Measurements from ENCODE around the gene CDK17. TPM values are rescaled to one million over a fixed set of nuclear protein-coding genes. Genes with fewer than 3 reads are reported as not detected.
A peak's percentile ranks its signal among the peaks of the same experiment; 100 is the strongest.

CDK17 gene
- total RNA-seq, 2 experiments from 2014 or later = 51.7 to 60.6 TPM

GRCh38 chr12:96274331-96274730 lies 125.9 kb downstream of the CDK17 start:
- Mint-ChIP-seq H3K4me1 (peaks cover 8% of the 10 kb centered on the region), H3K9me3 (no peaks in the 10 kb centered on the region), H3K4me3 (no peak overlapping the region), H3K27me3 (no peaks in the 10 kb centered on the region), H3K27ac (no peak overlapping the region), H3K36me3 (peaks cover 52% of the 10 kb centered on the region)
- DNase-seq (no peak), ATAC-seq (ENCODE audit: low read depth) (no peak)
- POLR2A ChIA-PET = no interaction called here

- POLR2A ChIA-PET = no interaction called here
- Mint-ChIP-seq H3K4me1 (peaks cover 7% of the 10 kb centered on the region), H3K9me3 (no peaks in the 10 kb centered on the region), H3K4me3 (no peak overlapping the region), H3K36me3 (peaks cover 46% of the 10 kb centered on the region), H3K27ac (no peak overlapping the region), H3K27me3 (no peaks in the 10 kb centered on the region)
- DNase-seq (no peak), ATAC-seq (ENCODE audit: low read depth) (no peak)
Observed at GRCh38 chr12:96271469-96272199, 128.6 kb downstream of the CDK17 start.

- Mint-ChIP-seq H3K4me1 (no peaks in the 10 kb centered on the region), H3K27ac (no peak overlapping the region), H3K27me3 (no peaks in the 10 kb centered on the region), H3K36me3 (peaks cover 26% of the 10 kb centered on the region), H3K4me3 (no peak overlapping the region), H3K9me3 (no peaks in the 10 kb centered on the region)
- ATAC-seq (ENCODE audit: low read depth) = no peak
- POLR2A ChIA-PET = no interaction called here
- no peak for DNase-seq
Observed at GRCh38 chr12:96266238-96266637, 134.0 kb downstream of the CDK17 start.

GRCh38 chr12:96265836-96266235 lies 134.4 kb downstream of the CDK17 start:
- Mint-ChIP-seq H3K4me1 (no peaks in the 10 kb centered on the region), H3K4me3 (no peak overlapping the region), H3K27me3 (no peaks in the 10 kb centered on the region), H3K9me3 (no peaks in the 10 kb centered on the region), H3K27ac (no peak overlapping the region), H3K36me3 (peaks cover 29% of the 10 kb centered on the region)
- ATAC-seq (ENCODE audit: low read depth) (no peak), DNase-seq (no peak)
- POLR2A ChIA-PET = no interaction called here

- no peak for ATAC-seq (ENCODE audit: low read depth)
- POLR2A ChIA-PET = no interaction called here
- DNase-seq = no peak
- H3K4me3 Mint-ChIP-seq = no peak overlapping the region
- no peaks in the 10 kb centered on the region for H3K4me1 Mint-ChIP-seq
- no peak overlapping the region for H3K27ac Mint-ChIP-seq
- H3K27me3 Mint-ChIP-seq = no peaks in the 10 kb centered on the region
- H3K36me3 Mint-ChIP-seq = peaks cover 31% of the 10 kb centered on the region
- no peaks in the 10 kb centered on the region for H3K9me3 Mint-ChIP-seq
Observed at GRCh38 chr12:96265400-96265799, 134.8 kb downstream of the CDK17 start.

GRCh38 chr12:96263449-96263902 lies 136.8 kb downstream of the CDK17 start:
- Mint-ChIP-seq H3K9me3 (no peaks in the 10 kb centered on the region), H3K36me3 (peaks cover 29% of the 10 kb centered on the region), H3K27me3 (no peaks in the 10 kb centered on the region), H3K27ac (peak overlapping the region; percentile 11), H3K4me3 (no peak overlapping the region), H3K4me1 (no peaks in the 10 kb centered on the region)
- ATAC-seq (ENCODE audit: low read depth) = no peak
- DNase-seq = no peak
- POLR2A ChIA-PET = no interaction called here

GRCh38 chr12:96261557-96261956 lies 138.7 kb downstream of the CDK17 start:
- Mint-ChIP-seq H3K4me3 (no peak overlapping the region), H3K9me3 (no peaks in the 10 kb centered on the region), H3K36me3 (peaks cover 25% of the 10 kb centered on the region), H3K27ac (no peak overlapping the region), H3K27me3 (no peaks in the 10 kb centered on the region), H3K4me1 (peaks cover 7% of the 10 kb centered on the region)
- ATAC-seq (ENCODE audit: low read depth) (no peak), DNase-seq (no peak)
- POLR2A ChIA-PET = interaction anchor here (0.9 kb wide), 1 partner anchor 11 kb away, joined by 4 read pairs; no protein-coding TSS in a partner anchor

GRCh38 chr12:96260644-96261043 lies 139.6 kb downstream of the CDK17 start:
- Mint-ChIP-seq H3K4me3 (no peak overlapping the region), H3K9me3 (no peaks in the 10 kb centered on the region), H3K27ac (no peak overlapping the region), H3K4me1 (peaks cover 7% of the 10 kb centered on the region), H3K27me3 (no peaks in the 10 kb centered on the region), H3K36me3 (peaks cover 25% of the 10 kb centered on the region)
- POLR2A ChIA-PET = interaction anchor here (0.6 to 0.9 kb wide), 2 partner anchors 10 to 35 kb away, joined by 4 read pairs; no protein-coding TSS in a partner anchor
- no peak for ATAC-seq (ENCODE audit: low read depth)
- DNase-seq = no peak

- Mint-ChIP-seq H3K9me3 (no peaks in the 10 kb centered on the region), H3K4me3 (no peak overlapping the region), H3K27ac (no peak overlapping the region), H3K36me3 (peaks cover 25% of the 10 kb centered on the region), H3K4me1 (peaks cover 7% of the 10 kb centered on the region), H3K27me3 (no peaks in the 10 kb centered on the region)
- POLR2A ChIA-PET = interaction anchor here (0.6 kb wide), 1 partner anchor 35 kb away, joined by 4 read pairs; no protein-coding TSS in a partner anchor
- ATAC-seq (ENCODE audit: low read depth) (no peak), DNase-seq (no peak)
Observed at GRCh38 chr12:96260231-96260630, 140.0 kb downstream of the CDK17 start.

- DNase-seq (no peak), ATAC-seq (ENCODE audit: low read depth) (peak; percentile 89)
- peaks cover 17% of the 10 kb centered on the region for H3K36me3 Mint-ChIP-seq
- no peak overlapping the region for H3K4me3 Mint-ChIP-seq
- H3K9me3 Mint-ChIP-seq = no peaks in the 10 kb centered on the region
- peaks cover 11% of the 10 kb centered on the region for H3K4me1 Mint-ChIP-seq
- POLR2A ChIA-PET = interaction anchor here (0.8 to 1.1 kb wide), 3 partner anchors 120 to 258 kb away, joined by 3 read pairs; partner anchors contain the start of gene CDK17
- no peak overlapping the region for H3K27ac Mint-ChIP-seq
- H3K27me3 Mint-ChIP-seq = no peaks in the 10 kb centered on the region
Observed at GRCh38 chr12:96258104-96258961, 141.9 kb downstream of the CDK17 start.

- no peak for DNase-seq
- ATAC-seq (ENCODE audit: low read depth) = no peak
- Mint-ChIP-seq H3K36me3 (peaks cover 17% of the 10 kb centered on the region), H3K27ac (no peak overlapping the region), H3K27me3 (no peaks in the 10 kb centered on the region), H3K9me3 (no peaks in the 10 kb centered on the region), H3K4me1 (peaks cover 11% of the 10 kb centered on the region), H3K4me3 (no peak overlapping the region)
- POLR2A ChIA-PET = interaction anchor here (0.9 to 1.1 kb wide), 2 partner anchors 121 to 143 kb away, joined by 3 read pairs; partner anchors contain the start of gene CDK17
Observed at GRCh38 chr12:96257550-96258103, 142.6 kb downstream of the CDK17 start.

- Mint-ChIP-seq H3K9me3 (no peaks in the 10 kb centered on the region), H3K4me3 (no peak overlapping the region), H3K36me3 (peaks cover 25% of the 10 kb centered on the region), H3K27me3 (no peaks in the 10 kb centered on the region), H3K4me1 (peaks cover 11% of the 10 kb centered on the region), H3K27ac (no peak overlapping the region)
- DNase-seq (no peak), ATAC-seq (ENCODE audit: low read depth) (no peak)
- POLR2A ChIA-PET = interaction anchor here (1.3 kb wide), 1 partner anchor 143 kb away, joined by 4 read pairs; the partner anchor contains the start of gene CDK17
Observed at GRCh38 chr12:96256672-96257361, 143.4 kb downstream of the CDK17 start.

- Mint-ChIP-seq H3K36me3 (peaks cover 25% of the 10 kb centered on the region), H3K4me1 (peaks cover 20% of the 10 kb centered on the region), H3K27ac (no peak overlapping the region), H3K9me3 (no peaks in the 10 kb centered on the region), H3K4me3 (no peak overlapping the region), H3K27me3 (no peaks in the 10 kb centered on the region)
- ATAC-seq (ENCODE audit: low read depth) (no peak), DNase-seq (no peak)
- POLR2A ChIA-PET = interaction anchor here (1.0 to 1.3 kb wide), 2 partner anchors 145 kb away, joined by 4 to 5 read pairs; partner anchors contain the start of gene CDK17
Observed at GRCh38 chr12:96255077-96255476, 145.2 kb downstream of the CDK17 start.
